KBM-7 (cell line): ENCODE data around the gene LCP2.
A peak's percentile ranks its signal among the peaks of the same experiment; 100 is the strongest.

Experiments
- DNase-seq: peaks from one replicate; pipeline ENCODE4 v3.0.0-alpha.2; 2015
- in situ Hi-C: fragments of 300-500 bp; cut with MboI; formaldehyde crosslinking; loops from 2 replicates; pipeline ENCODE4 v1.14.3; 2020; ENCODE audit warnings: low sequenced_read_pairs, low pct_unique_long_range_greater_than_20kb, mixed read lengths

Gene LCP2

DNA sequence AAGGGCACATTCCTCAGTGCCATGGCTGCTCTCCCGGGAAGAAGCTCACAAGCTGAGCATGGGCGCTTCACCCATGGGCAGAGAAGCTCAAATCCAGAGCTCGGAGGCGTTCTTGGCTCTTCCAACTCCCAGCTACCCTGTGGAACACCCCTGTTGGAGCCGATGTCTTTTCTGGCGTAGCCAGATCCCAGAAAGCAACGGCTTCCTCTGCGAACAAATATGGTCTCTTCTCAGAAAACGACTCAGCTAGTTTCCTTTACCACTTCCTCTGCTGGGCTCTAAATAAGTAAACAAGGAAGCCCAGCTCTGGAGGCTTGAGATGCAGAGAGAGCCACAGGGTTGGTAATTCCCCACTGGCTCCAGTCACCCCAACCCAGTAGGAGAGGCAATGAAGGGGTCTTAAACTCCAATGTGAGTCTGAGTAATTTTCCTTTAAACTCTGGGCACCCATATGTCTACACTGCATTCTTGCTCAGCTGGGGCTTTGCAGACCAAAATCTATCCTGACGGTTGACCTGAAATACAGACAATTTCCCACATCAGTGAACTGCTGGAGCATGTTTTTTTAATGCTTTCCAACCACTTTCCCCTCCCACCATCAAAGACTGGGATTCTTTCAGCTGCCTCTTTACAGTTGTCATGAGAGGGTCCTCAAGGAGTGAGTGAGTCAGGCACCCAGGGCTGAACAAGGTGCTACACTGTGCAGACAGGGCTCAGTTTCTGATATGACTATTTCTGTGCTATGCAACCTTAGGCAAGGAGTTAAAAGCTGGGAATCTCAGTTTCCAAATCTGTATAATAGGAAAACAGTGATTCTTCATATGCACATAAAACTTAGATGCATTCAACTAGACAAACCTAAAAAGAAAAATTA is at the start of gene LCP2:
LCP2 (minus strand) TSS at position 189 of the 874 bp plus-strand sequence; CDS start at position 23, 166 bp downstream.
- in situ Hi-C loops = no loop called here
- DNase-seq = peak; percentile 80

DNA sequence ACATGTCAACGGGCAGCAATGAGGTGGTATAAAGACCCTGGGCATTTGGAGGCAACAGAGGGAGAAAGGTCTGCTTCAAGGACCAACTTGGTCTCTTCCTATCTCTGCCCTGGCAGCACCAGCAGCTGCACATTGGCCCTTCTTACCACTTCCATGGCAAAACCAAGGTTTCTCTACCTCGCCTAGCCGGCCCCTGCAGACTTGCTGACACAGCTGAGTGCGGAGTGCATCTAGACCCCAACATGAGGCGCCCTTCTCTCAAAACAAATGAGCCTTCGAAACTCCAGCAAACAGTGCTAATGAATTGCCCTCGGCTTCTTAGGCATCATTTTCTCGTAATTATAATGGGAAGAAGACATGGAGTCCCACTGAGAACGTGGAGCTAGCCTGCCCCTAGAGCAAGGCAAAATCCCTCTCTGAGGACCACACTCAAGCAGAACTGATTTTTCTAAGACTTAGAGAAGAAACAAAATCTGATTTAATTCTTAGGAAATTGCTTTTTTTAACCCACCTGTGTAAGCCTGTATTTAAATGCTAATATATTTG is 49.5 kb upstream of the LCP2 start:
- in situ Hi-C loops = no loop called here
- no peak for DNase-seq

DNA sequence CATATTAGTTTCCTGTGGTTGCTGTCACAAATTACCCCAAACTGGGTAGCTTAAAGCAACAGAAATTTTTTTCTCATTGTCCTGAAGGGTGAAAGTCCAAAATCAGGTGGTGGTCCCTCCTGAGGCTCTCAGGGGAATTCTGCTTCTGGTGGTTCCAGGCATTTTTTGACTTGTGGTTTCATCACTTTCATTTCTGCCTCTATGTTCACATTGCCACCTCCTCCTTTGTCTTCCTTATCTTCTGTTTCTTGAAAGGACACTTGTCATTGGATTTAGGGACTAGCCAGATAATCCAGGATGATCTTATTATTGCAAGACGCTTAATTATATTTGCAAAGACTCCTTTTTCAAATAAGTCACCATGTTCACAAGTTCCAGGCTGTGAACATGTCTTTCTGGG is 48.4 kb upstream of the LCP2 start:
- in situ Hi-C loops = no loop called here
- no peak for DNase-seq

DNA sequence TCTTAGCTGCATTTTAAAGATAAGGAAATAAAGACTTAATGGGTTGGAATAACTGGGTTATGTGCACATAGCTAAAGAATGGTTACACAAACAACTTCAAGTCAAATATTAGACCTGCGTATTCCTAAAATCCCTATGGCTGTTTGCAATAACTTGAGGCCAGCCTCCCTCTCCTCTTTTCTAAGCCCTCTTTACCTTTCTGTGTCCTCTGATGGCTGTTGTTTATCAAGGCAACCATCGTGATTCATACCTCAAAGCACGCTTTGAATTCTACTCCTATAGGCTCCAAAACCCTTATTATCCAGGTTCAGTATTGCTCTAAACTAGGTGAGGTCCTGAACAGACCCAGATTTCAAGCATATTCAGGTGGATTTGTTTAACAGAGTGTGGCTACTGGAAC is 45.6 kb upstream of the LCP2 start:
- in situ Hi-C loops = no loop called here

DNA sequence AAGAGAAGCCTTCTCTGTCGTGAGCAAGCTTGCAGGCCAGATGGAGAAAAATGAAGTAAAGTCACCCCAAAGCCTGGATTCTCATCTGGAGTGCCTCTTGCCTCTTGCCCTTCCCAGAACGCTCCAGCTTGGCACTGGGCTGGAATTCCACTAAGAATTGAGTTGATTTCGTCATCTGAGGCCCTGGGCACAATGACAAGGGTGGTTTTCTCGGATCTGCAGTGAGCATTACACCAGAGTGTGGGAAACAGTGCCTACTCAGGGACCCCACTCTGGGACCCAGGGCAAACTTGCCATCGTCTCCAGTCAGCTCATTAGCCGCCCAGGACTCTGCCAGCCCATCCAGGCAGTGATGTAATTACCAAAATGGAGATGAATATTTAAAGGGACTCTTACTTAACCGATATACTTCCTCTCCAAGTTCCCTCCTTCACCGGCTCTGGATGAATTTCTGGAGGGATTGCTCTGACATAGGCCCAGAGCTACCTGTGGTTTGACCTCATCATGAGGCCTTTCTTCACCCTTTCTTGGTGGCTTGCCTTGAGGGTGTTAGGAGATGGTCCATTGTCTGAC is 44.7 kb upstream of the LCP2 start:
- in situ Hi-C loops = no loop called here
- DNase-seq = no peak

More for the DNA sequence above, 45.6 kb upstream of the LCP2 start:
- DNase-seq = no peak

DNA sequence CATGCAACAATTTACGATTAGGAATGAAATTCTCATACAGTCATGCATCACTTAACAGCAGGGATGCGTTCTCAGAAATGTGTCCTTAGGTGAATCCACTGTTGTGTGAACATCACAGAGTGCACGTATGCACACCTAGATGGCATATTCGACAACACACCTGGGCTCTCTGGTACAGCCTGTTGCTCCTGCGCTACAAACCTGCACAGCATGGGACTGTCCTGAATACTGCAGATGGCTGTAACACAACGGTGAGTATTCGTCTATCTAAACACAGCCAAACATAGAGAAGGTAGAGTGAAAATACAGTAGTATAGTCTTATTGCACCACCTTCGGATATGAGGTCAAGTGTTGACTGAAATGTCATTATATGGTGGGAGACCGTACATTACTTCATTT is 44.0 kb upstream of the LCP2 start:
- DNase-seq = no peak
- in situ Hi-C loops = no loop called here

DNA sequence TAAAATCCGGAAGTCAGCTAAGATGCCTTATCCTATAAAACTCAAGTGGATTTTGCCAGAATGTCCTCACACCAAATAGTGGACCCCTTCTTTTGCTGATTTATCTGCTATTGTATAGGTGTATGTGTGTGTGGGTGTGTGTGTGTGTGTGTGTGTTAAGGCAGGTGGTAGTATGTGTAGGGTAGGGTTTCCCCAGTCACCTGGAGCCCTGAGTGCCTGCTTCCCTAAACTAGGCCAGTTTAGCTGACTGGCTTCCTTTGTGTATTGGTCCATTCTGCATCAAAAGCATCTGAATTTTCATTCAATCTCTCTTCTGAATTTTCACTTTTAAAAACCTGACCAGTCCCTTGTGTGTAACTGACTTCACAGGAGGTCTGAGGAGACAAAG is 42.2 kb upstream of the LCP2 start:
- in situ Hi-C loops = no loop called here
- no peak for DNase-seq

DNA sequence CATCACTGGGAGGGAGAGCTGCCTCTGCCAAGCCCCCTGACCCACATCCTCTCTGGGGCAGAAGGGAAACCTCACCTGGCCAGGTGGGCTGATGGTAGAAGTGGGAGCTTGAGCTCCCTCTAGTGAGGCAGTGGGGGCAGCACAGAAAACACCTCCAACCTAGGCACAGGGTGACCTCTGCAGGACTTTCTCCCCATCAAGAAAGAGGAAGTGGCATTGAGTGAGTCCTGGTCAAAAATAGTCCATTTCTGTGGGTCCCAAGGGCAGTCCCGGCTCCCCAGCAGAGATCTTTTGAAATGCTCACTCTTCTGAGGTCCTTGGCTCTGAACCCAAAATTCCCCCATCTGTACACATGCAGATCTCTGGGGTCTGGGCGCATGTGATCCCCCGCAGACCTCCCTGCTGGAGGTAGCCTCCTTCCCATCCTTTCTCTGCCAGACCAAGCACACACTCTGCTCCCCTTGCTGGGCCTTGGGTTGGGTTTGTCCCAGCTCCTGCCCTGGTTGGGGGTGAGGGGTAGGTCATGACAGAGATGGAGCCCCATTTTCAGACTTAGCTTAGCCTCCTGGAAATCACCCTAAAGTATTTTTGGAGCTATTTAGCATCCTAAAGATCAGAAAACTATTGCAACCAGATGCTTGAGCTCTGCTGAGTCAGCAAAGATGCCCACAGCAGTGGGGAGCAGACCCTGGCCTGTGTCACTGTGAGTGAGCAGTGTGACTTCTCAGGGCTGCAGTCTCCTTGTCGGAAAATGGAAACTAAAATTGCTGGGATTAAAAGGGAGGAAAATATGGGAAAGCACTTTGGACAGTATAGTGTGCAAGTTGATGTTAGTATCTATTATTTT is 41.6 kb upstream of the LCP2 start:
- DNase-seq = peak; percentile 72
- in situ Hi-C loops = no loop called here

DNA sequence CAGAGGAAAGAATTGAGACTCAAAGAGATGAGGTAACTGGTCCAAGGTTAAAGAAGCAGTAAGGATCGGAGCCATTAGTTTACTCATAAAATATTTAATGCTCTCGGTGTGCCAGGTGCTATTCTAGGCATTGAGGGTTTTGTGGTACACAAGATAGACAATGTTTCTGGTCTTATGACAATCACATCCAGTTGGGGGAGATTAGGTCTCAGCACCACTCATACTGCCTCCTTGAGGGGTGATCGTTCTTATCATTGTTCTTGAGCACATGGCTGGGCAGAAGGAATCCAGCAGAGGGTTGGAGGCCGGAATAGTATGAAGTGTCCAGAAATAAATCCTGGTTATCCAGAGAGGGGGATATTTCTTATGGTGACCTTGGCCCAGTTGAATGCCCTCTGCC is 40.7 kb upstream of the LCP2 start:
- DNase-seq = no peak
- in situ Hi-C loops = no loop called here

DNA sequence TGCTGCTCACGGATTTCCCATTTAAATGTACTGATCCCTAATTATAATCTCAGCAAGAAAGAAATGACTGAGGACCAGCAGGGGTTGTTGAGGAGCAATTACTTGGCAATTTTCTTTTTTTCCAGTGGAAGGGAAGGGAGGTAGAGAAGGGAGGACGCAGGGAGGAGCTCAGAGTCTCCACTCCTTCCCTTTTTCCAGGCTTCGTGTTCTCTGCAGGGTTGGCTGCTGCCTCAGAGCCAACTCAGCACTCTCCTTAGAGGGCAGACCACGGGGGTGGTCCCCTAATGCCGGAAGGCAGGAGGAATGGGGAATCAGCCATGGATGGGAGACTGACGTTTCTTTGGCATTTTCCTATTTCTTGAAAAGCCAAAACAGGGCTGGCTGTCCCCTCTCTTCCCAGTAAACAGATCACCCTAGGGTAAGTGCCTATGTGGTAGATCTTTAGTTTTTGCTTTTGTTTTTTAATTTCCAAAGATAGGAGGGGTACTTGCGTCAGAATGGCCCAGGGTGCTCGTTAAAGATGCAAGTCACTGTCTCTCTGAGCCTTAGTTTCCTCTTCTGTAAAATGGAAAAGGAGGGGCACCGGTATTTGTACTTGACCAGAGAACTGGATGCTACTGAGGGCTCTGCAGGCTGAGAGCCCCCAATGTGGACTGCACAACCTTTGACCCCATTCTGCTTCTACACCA is 39.6 kb upstream of the LCP2 start:
- DNase-seq = no peak
- in situ Hi-C loops = no loop called here

DNA sequence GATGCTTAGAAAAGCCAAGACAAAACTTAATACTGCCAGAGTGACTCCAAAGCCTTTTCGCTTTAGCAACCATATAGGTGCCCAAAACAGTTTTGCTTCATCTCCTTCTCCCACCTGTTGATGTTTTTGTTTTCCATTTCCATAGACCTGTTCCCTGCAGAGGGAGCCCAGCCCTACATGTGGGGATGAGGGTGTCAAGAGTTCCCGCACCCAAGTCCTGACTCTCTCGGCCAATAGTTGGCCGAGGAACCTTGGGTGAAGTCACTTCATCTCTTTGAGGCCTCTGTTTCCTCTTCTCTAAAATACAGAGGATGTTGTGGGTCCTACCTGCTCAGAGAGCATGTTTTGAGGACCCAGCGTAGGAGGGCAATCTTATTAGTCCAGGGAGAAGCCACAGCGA is 38.5 kb upstream of the LCP2 start:
- DNase-seq = no peak
- in situ Hi-C loops = no loop called here

DNA sequence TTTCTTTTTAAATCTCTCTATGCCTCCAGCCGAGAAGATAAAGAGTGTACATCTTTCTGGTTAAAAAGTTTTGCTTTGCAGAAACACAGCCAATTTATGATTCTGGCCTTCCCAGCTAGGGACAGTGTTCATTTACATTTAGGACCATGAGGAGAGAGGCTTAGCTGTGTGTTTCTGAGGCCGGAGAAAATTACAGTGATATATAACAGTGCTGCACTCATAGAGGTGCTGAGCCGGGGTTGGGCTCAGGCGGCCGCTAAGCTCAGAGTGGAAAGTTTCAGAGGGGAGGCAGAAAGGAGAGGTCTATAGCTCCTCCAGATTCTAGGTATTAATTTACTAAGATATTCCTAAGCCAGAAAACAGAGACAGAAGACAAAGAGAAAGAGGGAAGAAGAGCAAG is 37.0 kb upstream of the LCP2 start:
- in situ Hi-C loops = no loop called here
- DNase-seq = no peak

DNA sequence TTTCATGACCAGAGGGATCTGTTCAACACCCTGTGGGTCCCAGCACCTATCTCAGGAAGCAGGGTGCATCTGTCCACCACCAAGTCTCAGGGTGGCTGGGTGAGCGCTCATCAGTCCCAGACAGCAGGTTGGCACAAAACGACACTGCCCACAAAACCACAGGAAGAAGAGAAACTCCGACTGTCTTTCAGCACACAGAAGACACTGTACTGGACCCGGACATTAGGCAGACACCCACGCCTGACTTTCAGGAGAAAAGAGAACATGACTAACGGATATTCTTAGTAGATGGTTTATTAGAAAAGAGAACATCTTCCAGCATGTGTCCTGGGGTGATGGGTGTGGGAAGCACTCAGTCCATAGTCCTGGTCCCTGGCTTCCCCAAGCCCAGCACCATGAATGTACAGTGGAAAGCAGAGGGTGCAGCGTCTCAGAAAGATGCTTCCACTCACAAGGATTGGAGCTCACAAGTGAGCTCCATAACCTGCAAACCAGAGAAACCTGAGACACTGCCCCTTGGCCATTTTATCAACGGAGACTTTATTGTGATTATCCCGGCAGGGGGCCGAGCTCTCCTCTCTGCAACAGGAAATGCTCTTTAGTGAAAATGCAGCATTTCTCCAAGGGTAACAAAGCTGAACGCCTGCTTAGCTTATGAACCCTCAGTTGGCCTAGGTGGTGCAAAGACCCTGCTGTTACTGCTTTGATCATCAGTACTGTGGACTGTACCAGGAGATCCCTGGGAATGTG is 35.8 kb upstream of the LCP2 start:
- in situ Hi-C loops = no loop called here

DNA sequence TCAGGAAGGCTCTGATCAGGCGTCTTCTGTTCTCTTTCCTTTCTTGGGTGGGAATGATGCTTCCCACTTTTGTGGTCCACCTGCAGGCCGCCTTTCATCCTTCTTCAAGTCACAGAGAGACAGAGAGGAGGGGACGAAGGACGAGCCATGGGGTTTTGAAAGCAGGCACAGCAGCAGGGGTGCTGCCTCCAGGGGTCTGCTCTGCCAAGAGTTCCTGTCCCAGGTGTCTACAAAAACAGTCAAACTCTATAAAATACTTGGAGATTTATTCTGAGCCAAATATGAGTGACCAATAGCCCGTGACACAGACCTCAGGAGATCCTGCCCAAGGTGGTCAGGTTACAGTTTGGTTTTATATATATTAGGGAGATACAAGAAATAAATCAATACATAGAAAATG is 34.5 kb upstream of the LCP2 start:
- in situ Hi-C loops = no loop called here
- no peak for DNase-seq

More for the DNA sequence above, 35.8 kb upstream of the LCP2 start:
- peak; percentile 75 for DNase-seq

DNA sequence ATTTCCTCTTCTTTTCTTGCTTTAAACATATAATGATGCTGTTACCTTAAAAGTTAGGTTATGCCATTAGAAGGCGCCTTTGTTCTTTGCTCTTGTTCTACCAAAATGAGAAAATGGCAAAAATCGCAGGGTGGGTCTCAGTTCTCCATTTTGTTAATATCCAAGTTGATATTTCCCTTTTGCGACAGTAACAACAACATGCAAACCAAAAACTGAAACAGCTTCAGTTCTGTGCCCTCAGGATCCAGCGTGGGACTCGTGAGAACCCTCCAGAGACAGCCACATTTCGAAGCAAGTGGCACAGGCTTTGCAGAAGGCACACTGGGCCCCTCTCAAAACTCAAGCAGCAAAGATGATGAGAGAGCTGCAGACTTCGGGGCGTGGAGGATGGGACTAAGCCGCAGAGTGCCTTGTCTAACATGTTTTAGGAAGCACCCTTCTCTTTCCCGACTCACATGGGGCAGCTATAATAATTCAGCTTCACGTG is 33.0 kb upstream of the LCP2 start:
- in situ Hi-C loops = no loop called here

DNA sequence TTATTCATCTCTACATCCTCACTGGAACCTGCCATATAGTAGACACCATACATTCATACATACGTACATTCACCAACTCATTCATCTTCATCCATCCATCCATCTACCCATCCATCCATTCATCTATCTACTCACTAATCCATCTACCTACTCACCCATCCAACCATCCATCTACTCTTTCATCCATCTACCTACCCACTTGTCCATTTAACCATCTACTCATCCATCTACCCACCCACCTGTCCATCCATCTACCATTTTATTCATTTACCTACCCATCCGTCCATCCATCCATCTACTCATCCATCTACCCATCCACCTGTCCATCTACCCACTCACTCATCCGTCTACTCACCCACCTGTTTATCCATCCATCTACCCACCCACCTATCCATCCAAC is 31.9 kb upstream of the LCP2 start:
- no peak for DNase-seq
- in situ Hi-C loops = no loop called here

More for the DNA sequence above, 33.0 kb upstream of the LCP2 start:
- DNase-seq = no peak

DNA sequence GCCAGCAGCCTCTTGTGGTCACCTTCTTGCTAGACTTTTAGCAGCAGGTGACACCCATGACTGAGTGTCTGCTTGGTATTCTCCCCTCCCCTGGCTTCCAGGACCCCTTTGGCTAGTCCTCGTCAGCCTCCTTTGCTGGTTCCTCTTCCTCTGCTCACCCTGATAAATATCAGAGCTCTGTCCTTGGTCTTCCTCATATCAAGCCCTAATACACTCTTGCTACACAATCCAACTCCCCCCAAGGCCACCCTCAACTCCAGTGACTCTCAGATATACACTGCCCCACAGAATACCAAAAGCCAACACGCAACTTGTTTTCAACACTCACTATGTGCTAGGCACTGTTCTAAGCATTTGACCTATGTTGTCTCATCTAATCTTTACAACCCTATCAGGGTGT is 30.3 kb upstream of the LCP2 start:
- peak; percentile 22 for DNase-seq
- in situ Hi-C loops = no loop called here

DNA sequence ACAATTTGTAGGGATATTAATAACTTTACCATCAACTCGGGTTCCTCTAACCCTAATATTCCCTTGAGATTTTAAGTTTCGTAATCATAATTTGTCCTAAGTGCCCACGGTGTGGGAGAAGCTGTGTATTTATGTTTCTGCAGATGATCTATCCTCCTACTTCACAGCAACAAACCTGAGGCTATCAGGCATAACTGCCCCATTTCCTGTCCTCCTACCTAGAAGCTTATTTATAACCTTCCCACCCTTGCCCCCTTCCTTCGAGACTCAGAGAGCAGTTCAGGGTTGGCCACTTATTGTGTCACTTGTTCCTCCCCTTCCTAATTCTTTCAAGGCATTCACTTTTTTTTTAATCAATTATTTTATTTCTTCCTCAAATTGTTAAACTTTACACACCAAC is 29.6 kb upstream of the LCP2 start:
- peak; percentile 71 for DNase-seq
- in situ Hi-C loops = no loop called here
